ENCODE measurements around the gene RNU2-63P. TPM values are rescaled to one million over a fixed set of nuclear protein-coding genes. Genes with fewer than 3 reads are reported as not detected.

RNU2-63P gene
- total and polyA plus RNA-seq, 2 donors (not counting 1 experiment from before 2014, with no cell fraction given) = 9.3 TPM; not detected in 1

DNA sequence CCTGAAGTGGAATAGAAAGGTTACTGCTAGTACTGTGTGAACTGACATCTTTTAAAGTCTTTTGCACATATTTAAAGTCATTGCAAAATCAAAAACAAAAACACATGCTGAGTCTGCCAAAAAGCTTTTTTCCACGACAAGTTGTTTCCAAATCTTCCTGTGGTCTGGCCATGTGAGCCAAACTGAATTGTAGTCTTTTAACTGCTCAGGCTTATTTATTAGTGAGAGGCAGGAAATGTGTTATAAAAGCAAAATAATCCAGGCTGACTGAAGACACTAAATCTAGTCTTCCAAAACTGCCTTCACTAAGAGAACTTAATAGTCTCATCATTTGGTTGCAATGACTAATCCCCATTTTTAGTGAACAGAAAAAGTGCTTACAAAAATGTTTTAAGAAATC is 36.9 kb upstream of the RNU2-63P start:
- H3K27me3 Mint-ChIP-seq = no peaks in the 10 kb centered on the region
- ChIA-PET POLR2A (no interaction called here), CTCF (interaction anchor here (0.7 to 1.1 kb wide), 3 partner anchors 8 to 16 kb away, joined by 3 to 4 read pairs (median 3); no protein-coding TSS in a partner anchor)

DNA sequence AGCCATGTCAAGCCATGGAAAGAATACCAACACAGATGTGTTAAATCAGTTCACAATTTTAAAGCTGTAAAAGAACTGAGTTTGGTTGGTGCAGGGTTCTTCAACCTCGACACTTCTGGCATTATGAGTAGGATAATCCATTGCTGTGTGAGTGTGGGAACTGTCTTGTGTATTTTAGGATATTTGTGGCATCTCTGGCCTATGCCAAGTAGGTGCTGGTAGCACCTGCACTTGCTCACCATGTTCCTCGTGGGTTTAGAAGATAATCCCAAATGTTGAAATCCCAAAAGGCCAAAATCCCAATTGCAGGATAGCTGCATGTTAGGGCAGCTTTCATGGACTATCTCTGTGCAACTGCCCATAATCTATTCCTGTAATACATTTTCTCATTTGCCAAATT is 35.4 kb upstream of the RNU2-63P start:
- ChIA-PET POLR2A (no interaction called here), CTCF (interaction anchor here (2.8 kb wide), 1 partner anchor 9 kb away, joined by 18 read pairs; no protein-coding TSS in a partner anchor)
- 100% methylated on average over 2 of the region's 2 CpGs for WGBS (ENCODE audit: insufficient coverage)
- ATAC-seq (ENCODE audit: low read depth) (no peak), DNase-seq (no peak)
- Histone ChIP-seq H3K4me1 (ENCODE audit: control insufficient read depth in 2 of 2, insufficient read depth in 2 of 2, low read length in 2 of 2) (peaks cover 20 to 22% of the 10 kb centered on the region in 2 donors), H3K36me3 (replicated peaks in 1 of 2; ENCODE audit: control extremely low read depth in 1 of 2, control insufficient read depth in 1 of 2, extremely low read depth in 1 of 2, insufficient read depth in 2 of 2, low read length in 1 of 2) (peaks cover 5 to 8% of the 10 kb centered on the region in 2 experiments), H3K9ac (ENCODE audit: low read length) (no peak overlapping the region), H3K4me3 (ENCODE audit: control extremely low read depth in 1 of 5, extremely low read depth in 1 of 5, insufficient read depth in 1 of 5, low read depth in 2 of 5, low read length in 4 of 5) (no peak overlapping the region), H3K9me3 (ENCODE audit: control extremely low read depth in 1 of 3, control insufficient read depth in 2 of 3, insufficient read depth in 1 of 3, low read length in 2 of 3) (no peaks in the 10 kb centered on the region), H2AFZ (ENCODE audit: insufficient read depth, low read depth, low read length, poor library complexity, severe bottlenecking) (no peak overlapping the region), H3K27ac (ENCODE audit: low read length in 2 of 2) (peak overlapping the region in 1 of 2 donors; percentile 33), H4K20me1 (ENCODE audit: control insufficient read depth, insufficient read depth, low read length, poor library complexity, severe bottlenecking) (peaks cover 4% of the 10 kb centered on the region), H3K4me2 (replicated peaks; ENCODE audit: low read depth, low read length, poor library complexity, severe bottlenecking) (no peak overlapping the region), H3K27me3 (replicated peaks in 1 of 4; ENCODE audit: control extremely low read depth in 1 of 4, control insufficient read depth in 3 of 4, insufficient read depth in 4 of 4, low read length in 3 of 4) (no peaks in the 10 kb centered on the region), H3K79me2 (ENCODE audit: control insufficient read depth, insufficient read depth, low read length) (peaks cover 49% of the 10 kb centered on the region)
- Mint-ChIP-seq H3K4me1 (peaks cover 44% of the 10 kb centered on the region), H3K4me3 (no peak overlapping the region), H3K27me3 (no peaks in the 10 kb centered on the region), H3K9me3 (ENCODE audit: insufficient read depth) (no peaks in the 10 kb centered on the region), H3K27ac (no peak overlapping the region)
- TF ChIP-seq, protein P1, sequence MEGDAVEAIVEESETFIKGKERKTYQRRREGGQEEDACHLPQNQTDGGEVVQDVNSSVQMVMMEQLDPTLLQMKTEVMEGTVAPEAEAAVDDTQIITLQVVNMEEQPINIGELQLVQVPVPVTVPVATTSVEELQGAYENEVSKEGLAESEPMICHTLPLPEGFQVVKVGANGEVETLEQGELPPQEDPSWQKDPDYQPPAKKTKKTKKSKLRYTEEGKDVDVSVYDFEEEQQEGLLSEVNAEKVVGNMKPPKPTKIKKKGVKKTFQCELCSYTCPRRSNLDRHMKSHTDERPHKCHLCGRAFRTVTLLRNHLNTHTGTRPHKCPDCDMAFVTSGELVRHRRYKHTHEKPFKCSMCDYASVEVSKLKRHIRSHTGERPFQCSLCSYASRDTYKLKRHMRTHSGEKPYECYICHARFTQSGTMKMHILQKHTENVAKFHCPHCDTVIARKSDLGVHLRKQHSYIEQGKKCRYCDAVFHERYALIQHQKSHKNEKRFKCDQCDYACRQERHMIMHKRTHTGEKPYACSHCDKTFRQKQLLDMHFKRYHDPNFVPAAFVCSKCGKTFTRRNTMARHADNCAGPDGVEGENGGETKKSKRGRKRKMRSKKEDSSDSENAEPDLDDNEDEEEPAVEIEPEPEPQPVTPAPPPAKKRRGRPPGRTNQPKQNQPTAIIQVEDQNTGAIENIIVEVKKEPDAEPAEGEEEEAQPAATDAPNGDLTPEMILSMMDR (IDR thresholded peaks at IDR 0.05) = no peak
- no peak for TF ChIP-seq EZH2 (IDR thresholded peaks at IDR 0.05; ENCODE audit: borderline replicate concordance, insufficient read depth, low read depth, low read length, poor library complexity, severe bottlenecking)
- intact Hi-C loops (cut with micrococcal nuclease) = loop anchor here (10.0 kb wide), 1 partner anchor 573 kb away; the partner anchor contains the start of gene EIF2AK3

More for the DNA sequence above, 36.9 kb upstream of the RNU2-63P start:
- Histone ChIP-seq H3K79me2 (ENCODE audit: control insufficient read depth, insufficient read depth, low read length) (peaks cover 40% of the 10 kb centered on the region), H3K9me3 (ENCODE audit: control extremely low read depth in 1 of 3, control insufficient read depth in 2 of 3, insufficient read depth in 1 of 3, low read length in 2 of 3) (no peaks in the 10 kb centered on the region), H3K4me3 (ENCODE audit: control extremely low read depth in 1 of 5, extremely low read depth in 1 of 5, insufficient read depth in 1 of 5, low read depth in 2 of 5, low read length in 4 of 5) (no peak overlapping the region), H3K4me2 (replicated peaks; ENCODE audit: low read depth, low read length, poor library complexity, severe bottlenecking) (no peak overlapping the region), H2AFZ (ENCODE audit: insufficient read depth, low read depth, low read length, poor library complexity, severe bottlenecking) (no peak overlapping the region), H4K20me1 (ENCODE audit: control insufficient read depth, insufficient read depth, low read length, poor library complexity, severe bottlenecking) (no peaks in the 10 kb centered on the region), H3K27me3 (replicated peaks in 1 of 4; ENCODE audit: control extremely low read depth in 1 of 4, control insufficient read depth in 3 of 4, insufficient read depth in 4 of 4, low read length in 3 of 4) (no peaks in the 10 kb centered on the region), H3K36me3 (replicated peaks in 1 of 2; ENCODE audit: control extremely low read depth in 1 of 2, control insufficient read depth in 1 of 2, extremely low read depth in 1 of 2, insufficient read depth in 2 of 2, low read length in 1 of 2) (peaks cover 5 to 8% of the 10 kb centered on the region in 2 experiments), H3K27ac (ENCODE audit: low read length in 2 of 2) (peak overlapping the region in 1 of 2 donors; percentile 96), H3K9ac (ENCODE audit: low read length) (no peak overlapping the region), H3K4me1 (ENCODE audit: control insufficient read depth in 2 of 2, insufficient read depth in 2 of 2, low read length in 2 of 2) (peaks cover 20 to 22% of the 10 kb centered on the region in 2 donors)
- ATAC-seq (ENCODE audit: low read depth) (no peak), DNase-seq (no peak)
- no peak for TF ChIP-seq EZH2 (IDR thresholded peaks at IDR 0.05; ENCODE audit: borderline replicate concordance, insufficient read depth, low read depth, low read length, poor library complexity, severe bottlenecking)
- TF ChIP-seq, protein P1 (IDR thresholded peaks at IDR 0.05) = no peak
- intact Hi-C loops (cut with micrococcal nuclease) = loop anchor here (10.0 kb wide), 1 partner anchor 572 kb away; the partner anchor contains the start of gene EIF2AK3
- Mint-ChIP-seq H3K27ac (no peak overlapping the region), H3K4me3 (peak overlapping the region; percentile 37), H3K9me3 (ENCODE audit: insufficient read depth) (no peaks in the 10 kb centered on the region), H3K4me1 (peaks cover 44% of the 10 kb centered on the region)
- WGBS (ENCODE audit: insufficient coverage) = 43% methylated on average over 1 of the region's 1 CpG
